ENCODE results near the gene PCSK9.
"Not testable (repeated sequence)": the region's sequence is repeated elsewhere in the genome, so short reads cannot be mapped to it uniquely, and the experiment has no call there.

PCSK9 gene

GRCh38 chr1:55089683-55090082, 50.3 kb downstream of the PCSK9 start:
- no peak overlapping the region for H3K4me3 ChIP-seq (ENCODE audit: low read depth, low read length)
- no peak for DNase-seq (ENCODE audit: low read depth)
- TF ChIP-seq, protein P1, sequence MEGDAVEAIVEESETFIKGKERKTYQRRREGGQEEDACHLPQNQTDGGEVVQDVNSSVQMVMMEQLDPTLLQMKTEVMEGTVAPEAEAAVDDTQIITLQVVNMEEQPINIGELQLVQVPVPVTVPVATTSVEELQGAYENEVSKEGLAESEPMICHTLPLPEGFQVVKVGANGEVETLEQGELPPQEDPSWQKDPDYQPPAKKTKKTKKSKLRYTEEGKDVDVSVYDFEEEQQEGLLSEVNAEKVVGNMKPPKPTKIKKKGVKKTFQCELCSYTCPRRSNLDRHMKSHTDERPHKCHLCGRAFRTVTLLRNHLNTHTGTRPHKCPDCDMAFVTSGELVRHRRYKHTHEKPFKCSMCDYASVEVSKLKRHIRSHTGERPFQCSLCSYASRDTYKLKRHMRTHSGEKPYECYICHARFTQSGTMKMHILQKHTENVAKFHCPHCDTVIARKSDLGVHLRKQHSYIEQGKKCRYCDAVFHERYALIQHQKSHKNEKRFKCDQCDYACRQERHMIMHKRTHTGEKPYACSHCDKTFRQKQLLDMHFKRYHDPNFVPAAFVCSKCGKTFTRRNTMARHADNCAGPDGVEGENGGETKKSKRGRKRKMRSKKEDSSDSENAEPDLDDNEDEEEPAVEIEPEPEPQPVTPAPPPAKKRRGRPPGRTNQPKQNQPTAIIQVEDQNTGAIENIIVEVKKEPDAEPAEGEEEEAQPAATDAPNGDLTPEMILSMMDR (IDR thresholded peaks at IDR 0.05; ENCODE audit: low read depth, low read length) = no peak
- TF ChIP-seq POLR2A (IDR thresholded peaks at IDR 0.05; ENCODE audit: extremely low read depth, insufficient read length) = no peak
- no peak for TF ChIP-seq MYC (IDR thresholded peaks at IDR 0.05; ENCODE audit: low read depth, low read length)
- TF ChIP-seq MAX (IDR thresholded peaks at IDR 0.05; ENCODE audit: low read depth, low read length) = no peak

DNA sequence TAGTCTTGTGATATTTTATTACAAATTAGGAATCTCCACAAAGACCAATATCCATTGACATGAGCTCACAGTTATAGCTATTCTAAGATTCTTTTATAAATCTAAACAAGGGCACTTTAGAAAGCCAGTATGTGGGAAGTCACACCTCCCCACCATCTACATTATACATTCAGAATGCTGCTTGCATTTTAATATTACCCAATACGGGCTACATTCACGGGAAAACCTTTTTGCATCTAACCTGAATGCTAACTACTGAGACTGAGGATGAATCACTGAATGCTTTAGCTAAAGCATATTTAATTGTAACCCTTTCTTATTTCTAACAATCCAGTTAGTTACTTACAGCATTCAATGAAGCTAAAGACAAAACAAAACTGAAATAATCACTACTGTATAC, 53.1 kb downstream of the PCSK9 start:
- TF ChIP-seq MYC (IDR thresholded peaks at IDR 0.05; ENCODE audit: low read depth, low read length) = no peak
- TF ChIP-seq POLR2A (IDR thresholded peaks at IDR 0.05; ENCODE audit: extremely low read depth, insufficient read length) = no peak
- TF ChIP-seq MAX (IDR thresholded peaks at IDR 0.05; ENCODE audit: low read depth, low read length) = no peak
- TF ChIP-seq, protein P1 (IDR thresholded peaks at IDR 0.05; ENCODE audit: low read depth, low read length) = no peak
- DNase-seq (ENCODE audit: low read depth) = no peak
- H3K4me3 ChIP-seq (ENCODE audit: low read depth, low read length) = no peak overlapping the region

DNA sequence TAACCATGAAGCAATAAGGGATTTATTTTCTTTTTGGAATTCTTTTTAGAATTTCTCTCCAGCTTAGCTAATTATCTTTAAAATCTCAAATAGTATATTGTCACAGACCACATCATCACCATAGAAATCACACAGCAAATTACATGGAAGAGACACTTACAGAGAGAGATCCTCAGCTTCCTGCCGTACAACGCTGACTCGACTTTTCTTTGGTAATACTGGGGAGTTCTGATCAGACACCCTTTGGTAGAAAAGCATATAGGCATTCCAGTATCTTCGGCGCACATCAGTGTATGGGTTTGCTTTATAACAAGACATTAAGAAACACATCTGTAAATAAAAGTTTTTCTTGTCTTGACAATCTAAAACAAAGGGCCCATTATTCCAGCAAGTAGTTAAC, 55.7 kb downstream of the PCSK9 start:
- no peak for TF ChIP-seq MAX (IDR thresholded peaks at IDR 0.05; ENCODE audit: low read depth, low read length)
- TF ChIP-seq, protein P1 (IDR thresholded peaks at IDR 0.05; ENCODE audit: low read depth, low read length) = no peak
- no peak for TF ChIP-seq POLR2A (IDR thresholded peaks at IDR 0.05; ENCODE audit: extremely low read depth, insufficient read length)
- no peak for TF ChIP-seq MYC (IDR thresholded peaks at IDR 0.05; ENCODE audit: low read depth, low read length)
- DNase-seq (ENCODE audit: low read depth) = no peak
- H3K4me3 ChIP-seq (ENCODE audit: low read depth, low read length) = no peak overlapping the region

DNA sequence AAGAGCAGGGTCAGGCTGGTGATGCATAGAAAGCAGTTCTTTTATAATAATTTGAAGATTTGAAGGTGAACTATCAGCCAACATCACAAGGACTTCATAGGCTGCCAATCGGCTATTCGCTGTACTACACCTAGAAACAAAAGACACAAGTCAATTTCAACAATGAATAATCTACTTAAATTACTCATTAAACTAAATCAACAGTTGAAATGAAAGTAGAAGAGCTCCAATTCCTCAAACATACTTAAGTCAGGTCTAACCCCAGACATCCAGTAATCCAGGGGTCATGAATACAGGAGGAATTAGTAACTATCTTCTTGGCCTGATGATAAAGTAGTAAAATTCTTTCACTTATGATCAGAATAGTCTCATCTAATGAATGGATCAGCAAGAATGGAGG, 64.5 kb downstream of the PCSK9 start:
- TF ChIP-seq MAX (IDR thresholded peaks at IDR 0.05; ENCODE audit: low read depth, low read length) (no peak), MYC (IDR thresholded peaks at IDR 0.05; ENCODE audit: low read depth, low read length) (no peak), POLR2A (IDR thresholded peaks at IDR 0.05; ENCODE audit: extremely low read depth, insufficient read length) (no peak)
- TF ChIP-seq, protein P1 (IDR thresholded peaks at IDR 0.05; ENCODE audit: low read depth, low read length) = no peak

DNA sequence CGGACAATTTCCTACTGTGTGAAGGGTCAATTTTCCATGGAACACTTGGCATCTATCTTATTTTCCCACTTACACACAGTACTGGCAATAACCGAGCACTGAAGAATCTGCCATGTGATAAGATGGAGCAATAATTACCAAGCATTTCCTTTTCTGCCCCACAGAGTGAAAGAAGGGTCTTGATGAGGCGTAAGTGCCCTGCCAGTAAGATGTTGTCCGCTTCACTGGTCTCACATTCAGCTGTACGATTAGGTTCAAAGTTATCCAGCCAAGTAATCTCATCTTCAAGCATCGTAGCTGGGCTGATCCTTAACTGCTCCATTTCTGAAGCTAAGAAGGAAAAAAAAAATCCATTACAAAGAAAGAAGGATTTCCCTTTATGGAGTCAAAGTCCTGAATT, 67.8 kb downstream of the PCSK9 start:
- no peak for DNase-seq (ENCODE audit: low read depth)
- TF ChIP-seq MAX (IDR thresholded peaks at IDR 0.05; ENCODE audit: low read depth, low read length) = no peak
- no peak for TF ChIP-seq POLR2A (IDR thresholded peaks at IDR 0.05; ENCODE audit: extremely low read depth, insufficient read length)
- no peak for TF ChIP-seq MYC (IDR thresholded peaks at IDR 0.05; ENCODE audit: low read depth, low read length)
- TF ChIP-seq, protein P1 (IDR thresholded peaks at IDR 0.05; ENCODE audit: low read depth, low read length) = no peak
- no peak overlapping the region for H3K4me3 ChIP-seq (ENCODE audit: low read depth, low read length)

More for the DNA sequence above, 64.5 kb downstream of the PCSK9 start:
- no peak for DNase-seq (ENCODE audit: low read depth)
- no peak overlapping the region for H3K4me3 ChIP-seq (ENCODE audit: low read depth, low read length)

DNA sequence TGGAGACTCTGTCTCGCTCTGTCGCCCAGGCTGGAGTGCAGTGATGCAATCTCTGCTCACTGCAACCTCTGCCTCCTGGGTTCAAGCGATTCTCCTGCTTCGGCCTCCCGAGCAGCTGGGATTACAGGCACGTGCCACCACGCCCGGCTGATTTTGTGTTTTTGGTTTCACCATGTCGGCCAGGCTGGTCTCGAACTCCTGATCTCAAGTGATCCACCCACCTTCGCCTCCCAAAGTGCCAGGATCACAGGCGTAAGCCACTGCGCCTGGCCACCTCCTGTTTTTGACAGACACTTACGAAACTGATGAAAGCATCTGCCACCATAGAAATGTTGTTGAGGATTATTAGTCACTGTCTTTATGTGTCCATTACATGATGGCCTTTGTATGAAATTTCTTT, 69.7 kb downstream of the PCSK9 start:
- not testable (repeated sequence) for DNase-seq (ENCODE audit: low read depth); H3K4me3 ChIP-seq (ENCODE audit: low read depth, low read length)

All from NB4 (cell line).